Mucosa of descending colon (tissue), 3 donors: ENCODE data around the gene PRR5. TPM values are rescaled to one million over a fixed set of nuclear protein-coding genes. Genes with fewer than 3 reads are reported as not detected.

Source experiments
- ATAC-seq: fragments of 200-7000 bp; cut with Tn5 transposase; one replicate; pipeline ENCODE4 v1.9.1; 2020; ENCODE audit warnings: mild to moderate bottlenecking, moderate library complexity
- DNase-seq, 3 donors: peaks; one replicate each; pipeline ENCODE4 v3.0.0-alpha.2; 2020
- H3K36me3 ChIP-seq: fragments of 200-600 bp; one replicate; pipeline ENCODE4 v1.8.0; 2021; ENCODE audit warnings: low read depth, mild to moderate bottlenecking
- H3K4me1 ChIP-seq: fragments of 200-600 bp; one replicate; pipeline ENCODE4 v1.8.0; 2021; ENCODE audit warnings: low read depth, mild to moderate bottlenecking
- H3K4me3 ChIP-seq: fragments of 200-600 bp; one replicate; pipeline ENCODE4 v1.8.0; 2021; ENCODE audit warnings: mild to moderate bottlenecking
- H3K9me3 ChIP-seq: fragments of 200-600 bp; one replicate; pipeline ENCODE4 v1.8.0; 2021; ENCODE audit warnings: mild to moderate bottlenecking
- CTCF ChIP-seq: fragments of 200-600 bp; IDR thresholded peaks from one replicate; pipeline ENCODE4 v1.8.0; 2022; ENCODE audit warnings: antibody characterized with exemption, mild to moderate bottlenecking
- intact Hi-C, 2 donors: fragments of 100-400 bp; cut with DNase I in 1 of 2; cut with micrococcal nuclease in 1 of 2; formaldehyde crosslinking; loops; one replicate each; pipeline versions ENCODE4 v1.11.0 to v1.11.1; 2022; cut with DNase I, micrococcal nuclease
- total RNA-seq, 3 donors: library from RNA; stranded (reverse); fragmentation: NEBNext Ultra II Directional in 2 of 3; extraction: Animal tissue kit (Norgen Biotek cat#: 25700) in 2 of 3; gene quantifications; one replicate each; pipeline versions ENCODE4 v1.2.1 to v1.2.4, GENCODE V29; 2021 to 2023
- donor health status: DM: no; HTN: no; CAD: no; lungs with moderate emphysema.
- donor health status: DM: no; HTN: no; CAD: no.
- donor health status: DM: no; HTN: yes; CAD: no.

The PRR5 gene
- total RNA-seq, 3 donors from 2014 or later: 21.8 to 46.2 (median 35.1) TPM

DNA sequence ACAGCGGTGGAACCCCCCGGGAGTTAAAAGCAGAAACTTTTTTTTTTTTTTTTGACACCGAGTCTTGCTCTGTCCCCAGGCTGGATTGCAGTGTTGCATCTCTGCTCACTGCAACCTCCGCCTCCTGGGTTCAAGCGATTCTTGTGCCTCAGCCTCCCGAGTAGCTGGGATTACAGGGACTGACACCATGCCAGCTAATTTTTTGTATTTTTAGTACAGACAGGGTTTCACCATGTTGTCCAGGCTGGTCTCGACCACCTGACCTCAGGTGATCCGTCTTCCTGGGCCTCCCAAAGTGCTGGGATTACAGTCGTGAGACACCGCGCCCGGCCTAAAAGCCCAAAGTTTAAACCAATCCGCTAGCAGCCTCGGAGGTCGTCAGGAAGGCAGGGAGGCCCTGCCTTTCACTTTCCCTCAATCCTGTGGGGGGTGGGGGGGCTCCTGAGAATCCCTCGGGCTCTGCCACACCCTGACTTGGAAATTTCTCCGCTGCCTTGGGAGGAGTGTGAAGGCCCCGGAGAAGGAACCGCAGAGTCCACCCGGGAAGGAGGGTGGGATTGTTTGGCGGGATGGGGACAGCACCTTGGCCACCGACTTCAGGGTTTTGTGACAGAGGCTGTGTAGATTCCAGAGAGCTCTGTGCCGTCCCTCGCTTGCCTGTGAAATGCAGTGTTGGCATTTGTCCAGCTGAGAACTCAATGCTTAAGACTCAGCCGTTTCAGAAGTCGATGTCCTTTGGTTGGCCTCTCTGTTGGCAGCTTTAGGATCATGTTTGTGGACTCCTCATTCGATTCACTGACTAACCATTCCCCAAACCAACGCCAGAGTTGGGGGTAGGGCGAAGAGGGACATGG lies 51.4 kb downstream of the PRR5 start:
- intact Hi-C loops: no loop called here
- no peaks in the 10 kb centered on the region for H3K9me3 ChIP-seq
- H3K36me3 ChIP-seq: no peaks in the 10 kb centered on the region
- DNase-seq (peak in 2 of 3 donors; percentile 43 to 63), ATAC-seq (peak; percentile 1)
- H3K4me1 ChIP-seq: peaks cover 30% of the 10 kb centered on the region
- H3K4me3 ChIP-seq: no peak overlapping the region
- TF ChIP-seq CTCF: no peak

DNA sequence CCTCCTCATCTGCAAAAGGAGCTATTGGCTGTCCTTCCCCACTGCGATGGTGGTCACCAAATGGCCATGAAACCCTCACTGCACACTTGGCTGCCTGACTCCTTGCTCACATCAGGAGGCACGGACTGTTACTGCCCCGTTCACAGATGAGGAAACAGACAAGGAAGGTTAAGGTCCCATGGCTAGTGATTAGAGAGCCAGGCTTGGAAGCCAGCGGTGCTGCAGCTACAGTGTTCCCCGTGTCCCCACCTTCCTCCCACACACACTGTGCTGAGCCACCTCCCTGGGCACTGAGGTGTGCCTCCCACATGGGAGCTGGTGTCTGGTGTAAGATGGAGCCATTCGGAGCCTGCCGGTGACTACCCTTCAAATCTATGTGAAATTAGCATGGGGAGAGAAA lies 53.0 kb downstream of the PRR5 start:
- TF ChIP-seq CTCF: no peak
- Histone ChIP-seq H3K4me1 (peaks cover 26% of the 10 kb centered on the region), H3K9me3 (no peaks in the 10 kb centered on the region), H3K36me3 (no peaks in the 10 kb centered on the region), H3K4me3 (no peak overlapping the region)
- intact Hi-C loops: no loop called here
- DNase-seq (peak in 2 of 3 donors; percentile 59 to 60), ATAC-seq (peak; percentile 66)

DNA sequence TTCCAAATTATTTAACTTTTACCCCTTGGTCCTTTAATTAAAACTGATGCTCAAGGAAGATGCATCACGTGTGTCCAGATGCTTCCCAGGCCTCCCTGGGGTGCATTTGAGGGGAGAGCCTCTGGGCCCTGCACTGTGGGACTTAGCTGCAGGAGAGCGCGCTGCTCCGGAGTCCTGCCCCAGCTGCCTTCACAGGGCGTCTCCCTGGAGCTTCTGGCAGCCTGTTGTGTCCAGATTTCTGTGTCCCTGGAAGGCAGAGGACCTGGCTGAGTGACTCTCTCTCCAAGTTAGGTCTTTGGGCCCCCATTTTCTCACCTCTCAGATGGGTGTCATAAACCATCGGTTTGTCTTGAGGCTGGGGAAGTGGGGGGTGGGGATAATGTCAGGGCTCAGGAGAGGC lies 53.4 kb downstream of the PRR5 start:
- H3K4me1 ChIP-seq: peaks cover 26% of the 10 kb centered on the region
- ATAC-seq (peak; percentile 56), DNase-seq (peak in 2 of 3 donors; percentile 50 to 62)
- H3K36me3 ChIP-seq: no peaks in the 10 kb centered on the region
- no peaks in the 10 kb centered on the region for H3K9me3 ChIP-seq
- intact Hi-C loops: no loop called here
- no peak for TF ChIP-seq CTCF
- H3K4me3 ChIP-seq: no peak overlapping the region

DNA sequence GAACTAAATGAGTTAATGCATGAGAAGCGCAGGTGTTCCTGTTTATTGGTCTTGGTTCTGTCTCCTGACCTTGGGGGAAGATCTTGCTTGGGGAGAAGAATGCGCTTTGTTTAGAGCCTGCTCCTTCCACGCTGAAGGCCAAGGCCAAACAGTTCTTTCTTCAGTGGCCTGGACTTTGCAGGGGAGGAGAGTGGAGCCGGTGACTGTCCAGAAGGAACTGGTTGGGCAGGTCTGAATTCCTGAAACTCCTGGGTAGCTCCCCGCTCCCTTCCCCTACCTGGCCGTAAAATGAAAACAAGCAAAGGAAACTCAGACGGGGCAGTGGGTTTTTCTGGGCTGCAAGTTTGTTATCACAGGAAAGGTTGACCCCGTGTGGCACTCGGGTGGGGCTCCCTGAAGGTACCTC lies 54.0 kb downstream of the PRR5 start:
- intact Hi-C loops: no loop called here
- no peaks in the 10 kb centered on the region for H3K9me3 ChIP-seq
- no peak for TF ChIP-seq CTCF
- H3K4me1 ChIP-seq: peaks cover 26% of the 10 kb centered on the region
- H3K36me3 ChIP-seq: no peaks in the 10 kb centered on the region
- DNase-seq: peak in 2 of 3 donors; percentile 59 to 79
- ATAC-seq: peak; percentile 65
- H3K4me3 ChIP-seq: no peak overlapping the region

- intact Hi-C loops: no loop called here
- DNase-seq (no peak), ATAC-seq (peak; percentile 47)
- H3K4me1 ChIP-seq: peaks cover 20% of the 10 kb centered on the region
- no peaks in the 10 kb centered on the region for H3K36me3 ChIP-seq
- no peaks in the 10 kb centered on the region for H3K9me3 ChIP-seq
- no peak for TF ChIP-seq CTCF
- no peak overlapping the region for H3K4me3 ChIP-seq
Observed at GRCh38 chr22:44758344-44758973, 56.5 kb downstream of the PRR5 start.
